ENCODE measurements around the gene NFKB1. TPM values are rescaled to one million over a fixed set of nuclear protein-coding genes. Genes with fewer than 3 reads are reported as not detected.
"Not testable (repeated sequence)": the region's sequence is repeated elsewhere in the genome, so short reads cannot be mapped to it uniquely, and the experiment has no call there.

Gene NFKB1
- total and polyA plus RNA-seq, 2 donors (not counting 1 experiment from before 2014, with no cell fraction given) = 20.9 to 32.5 TPM

GRCh38 chr4:102478186-102478585, 23.0 kb upstream of the NFKB1 start:
- no peaks in the 10 kb centered on the region for H3K36me3 ChIP-seq (ENCODE audit: control insufficient read depth, insufficient read depth, low read length)
- TF ChIP-seq CTCF (conservative IDR thresholded peaks at IDR 0.05 in 1 of 2, IDR thresholded peaks at IDR 0.05 in 1 of 2; ENCODE audit: low read depth in 1 of 2, low read length in 2 of 2) = no peak
- H3K4me1 ChIP-seq (ENCODE audit: control insufficient read depth, extremely low read depth, insufficient read depth, low read length) = no peaks in the 10 kb centered on the region
- no peaks in the 10 kb centered on the region for H3K27me3 ChIP-seq (ENCODE audit: control insufficient read depth, insufficient read depth, low read length)
- no peak overlapping the region for H3K9ac ChIP-seq (ENCODE audit: insufficient read depth, low read length)
- H3K9me3 ChIP-seq (ENCODE audit: control insufficient read depth, insufficient read depth, low read depth, low read length) = no peaks in the 10 kb centered on the region
- no peaks in the 10 kb centered on the region for H3K79me2 ChIP-seq (ENCODE audit: control insufficient read depth, insufficient read depth, low read length)
- no peak overlapping the region for H3K4me2 ChIP-seq (ENCODE audit: extremely low read depth, insufficient read depth, low read length)
- H3K4me3 ChIP-seq (replicated peaks in 1 of 4; ENCODE audit: control extremely low read depth in 1 of 4, insufficient read depth in 1 of 4, low read depth in 3 of 4, low read length in 4 of 4) = no peak overlapping the region
- no peaks in the 10 kb centered on the region for H4K20me1 ChIP-seq (ENCODE audit: control insufficient read depth, extremely low read depth, insufficient read depth, low read length)
- DNase-seq (ENCODE audit: low read depth in 2 of 2) = no peak
- H2AFZ ChIP-seq (ENCODE audit: low read length) = no peak overlapping the region
- H3K27ac ChIP-seq (ENCODE audit: insufficient read depth, low read length) = no peak overlapping the region

- H4K20me1 ChIP-seq (ENCODE audit: control insufficient read depth, extremely low read depth, insufficient read depth, low read length); H3K9ac ChIP-seq (ENCODE audit: insufficient read depth, low read length); H3K4me1 ChIP-seq (ENCODE audit: control insufficient read depth, extremely low read depth, insufficient read depth, low read length); H3K27me3 ChIP-seq (ENCODE audit: control insufficient read depth, insufficient read depth, low read length); H3K4me3 ChIP-seq (replicated peaks in 1 of 4; ENCODE audit: control extremely low read depth in 1 of 4, insufficient read depth in 1 of 4, low read depth in 3 of 4, low read length in 4 of 4); H3K79me2 ChIP-seq (ENCODE audit: control insufficient read depth, insufficient read depth, low read length); H3K9me3 ChIP-seq (ENCODE audit: control insufficient read depth, insufficient read depth, low read depth, low read length); H3K27ac ChIP-seq (ENCODE audit: insufficient read depth, low read length); DNase-seq (ENCODE audit: low read depth in 2 of 2); H3K36me3 ChIP-seq (ENCODE audit: control insufficient read depth, insufficient read depth, low read length); H3K4me2 ChIP-seq (ENCODE audit: extremely low read depth, insufficient read depth, low read length); H2AFZ ChIP-seq (ENCODE audit: low read length): not testable (repeated sequence)
Observed at GRCh38 chr4:102479832-102480231, 21.3 kb upstream of the NFKB1 start.

- no peaks in the 10 kb centered on the region for H3K27me3 ChIP-seq (ENCODE audit: control insufficient read depth, insufficient read depth, low read length)
- H2AFZ ChIP-seq (ENCODE audit: low read length) = no peak overlapping the region
- H3K4me3 ChIP-seq (replicated peaks in 1 of 4; ENCODE audit: control extremely low read depth in 1 of 4, insufficient read depth in 1 of 4, low read depth in 3 of 4, low read length in 4 of 4) = no peak overlapping the region
- TF ChIP-seq CTCF (conservative IDR thresholded peaks at IDR 0.05 in 1 of 2, IDR thresholded peaks at IDR 0.05 in 1 of 2; ENCODE audit: low read depth in 1 of 2, low read length in 2 of 2) (no peak), EZH2 (IDR thresholded peaks at IDR 0.05; ENCODE audit: low read length, missing control alignments) (no peak)
- no peaks in the 10 kb centered on the region for H3K79me2 ChIP-seq (ENCODE audit: control insufficient read depth, insufficient read depth, low read length)
- DNase-seq (ENCODE audit: low read depth in 2 of 2) = no peak
- H3K36me3 ChIP-seq (ENCODE audit: control insufficient read depth, insufficient read depth, low read length) = no peaks in the 10 kb centered on the region
- no peak overlapping the region for H3K9ac ChIP-seq (ENCODE audit: insufficient read depth, low read length)
- no peaks in the 10 kb centered on the region for H3K4me1 ChIP-seq (ENCODE audit: control insufficient read depth, extremely low read depth, insufficient read depth, low read length)
- H4K20me1 ChIP-seq (ENCODE audit: control insufficient read depth, extremely low read depth, insufficient read depth, low read length) = no peaks in the 10 kb centered on the region
- no peak overlapping the region for H3K27ac ChIP-seq (ENCODE audit: insufficient read depth, low read length)
- no peaks in the 10 kb centered on the region for H3K9me3 ChIP-seq (ENCODE audit: control insufficient read depth, insufficient read depth, low read depth, low read length)
- no peak overlapping the region for H3K4me2 ChIP-seq (ENCODE audit: extremely low read depth, insufficient read depth, low read length)
Observed at GRCh38 chr4:102483120-102483519, 18.0 kb upstream of the NFKB1 start.

GRCh38 chr4:102483990-102484692, 17.0 kb upstream of the NFKB1 start:
- not testable (repeated sequence) for H3K9ac ChIP-seq (ENCODE audit: insufficient read depth, low read length); H3K4me2 ChIP-seq (ENCODE audit: extremely low read depth, insufficient read depth, low read length); H3K9me3 ChIP-seq (ENCODE audit: control insufficient read depth, insufficient read depth, low read depth, low read length); H4K20me1 ChIP-seq (ENCODE audit: control insufficient read depth, extremely low read depth, insufficient read depth, low read length); H3K27me3 ChIP-seq (ENCODE audit: control insufficient read depth, insufficient read depth, low read length); H3K36me3 ChIP-seq (ENCODE audit: control insufficient read depth, insufficient read depth, low read length); H3K4me1 ChIP-seq (ENCODE audit: control insufficient read depth, extremely low read depth, insufficient read depth, low read length); H2AFZ ChIP-seq (ENCODE audit: low read length); DNase-seq (ENCODE audit: low read depth in 2 of 2); H3K4me3 ChIP-seq (replicated peaks in 1 of 4; ENCODE audit: control extremely low read depth in 1 of 4, insufficient read depth in 1 of 4, low read depth in 3 of 4, low read length in 4 of 4); H3K79me2 ChIP-seq (ENCODE audit: control insufficient read depth, insufficient read depth, low read length); H3K27ac ChIP-seq (ENCODE audit: insufficient read depth, low read length)
